Measurements from ENCODE around the gene CHRNA7.
"Not testable (repeated sequence)": the region's sequence is repeated elsewhere in the genome, so short reads cannot be mapped to it uniquely, and the experiment has no call there.

CHRNA7 gene

DNA sequence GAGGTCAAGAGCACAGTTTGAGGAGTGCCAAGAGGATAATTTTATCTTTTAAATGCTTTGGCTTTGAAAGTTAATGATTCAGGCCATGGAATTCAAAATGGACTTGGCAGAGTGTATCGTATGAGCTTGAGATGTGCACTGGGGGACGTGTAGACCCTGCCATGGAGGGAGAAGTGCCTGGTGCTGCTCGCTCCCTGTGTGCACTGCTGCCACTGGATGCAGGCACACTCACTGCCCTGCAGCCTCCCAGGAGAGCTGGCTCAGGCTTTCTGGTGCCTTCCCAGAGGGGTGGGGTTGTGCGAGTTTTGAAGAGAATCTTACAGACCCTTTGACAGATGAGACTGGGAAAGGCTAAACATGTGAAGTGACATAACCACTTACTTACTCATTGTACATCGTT, 135.5 kb downstream of the CHRNA7 start:
- not testable (repeated sequence) for H3K27ac ChIP-seq (ENCODE audit: low read depth, low read length); H3K27me3 ChIP-seq (ENCODE audit: control insufficient read depth in 5 of 5, insufficient read depth in 4 of 5, low read length in 5 of 5); H3K4me3 ChIP-seq (ENCODE audit: low read depth in 1 of 5, low read length in 5 of 5); H3K36me3 ChIP-seq (ENCODE audit: control insufficient read depth in 5 of 5, insufficient read depth in 5 of 5, low read length in 5 of 5); H3K9me3 ChIP-seq (ENCODE audit: control insufficient read depth in 5 of 5, low read length in 5 of 5); H3K9ac ChIP-seq (ENCODE audit: low read length in 5 of 5); H3K4me1 ChIP-seq (ENCODE audit: control insufficient read depth in 5 of 5, insufficient read depth in 5 of 5, low read length in 5 of 5)

DNA sequence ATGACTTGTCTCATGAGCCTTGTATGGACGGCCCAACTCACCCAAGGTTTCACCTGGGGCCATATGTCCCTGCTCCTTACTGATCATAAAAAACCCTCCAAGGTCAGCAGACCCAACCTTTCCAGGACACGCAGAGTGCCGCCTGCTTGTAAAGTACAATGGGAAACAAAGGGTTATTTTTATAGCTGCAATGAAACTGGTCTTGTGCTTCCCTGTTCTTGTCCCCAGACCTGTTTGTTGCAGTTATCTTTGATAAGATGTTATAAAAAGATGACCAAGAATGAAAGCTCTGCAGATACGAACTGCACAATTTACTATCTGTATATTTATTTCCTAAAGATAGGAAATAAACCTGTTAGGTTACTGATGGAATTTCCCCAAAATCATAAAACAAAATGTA, 136.0 kb downstream of the CHRNA7 start:
- not testable (repeated sequence) for H3K36me3 ChIP-seq (ENCODE audit: control insufficient read depth in 5 of 5, insufficient read depth in 5 of 5, low read length in 5 of 5); H3K9ac ChIP-seq (ENCODE audit: low read length in 5 of 5); H3K9me3 ChIP-seq (ENCODE audit: control insufficient read depth in 5 of 5, low read length in 5 of 5); H3K4me3 ChIP-seq (ENCODE audit: low read depth in 1 of 5, low read length in 5 of 5); H3K27me3 ChIP-seq (ENCODE audit: control insufficient read depth in 5 of 5, insufficient read depth in 4 of 5, low read length in 5 of 5); H3K27ac ChIP-seq (ENCODE audit: low read depth, low read length); H3K4me1 ChIP-seq (ENCODE audit: control insufficient read depth in 5 of 5, insufficient read depth in 5 of 5, low read length in 5 of 5)

DNA sequence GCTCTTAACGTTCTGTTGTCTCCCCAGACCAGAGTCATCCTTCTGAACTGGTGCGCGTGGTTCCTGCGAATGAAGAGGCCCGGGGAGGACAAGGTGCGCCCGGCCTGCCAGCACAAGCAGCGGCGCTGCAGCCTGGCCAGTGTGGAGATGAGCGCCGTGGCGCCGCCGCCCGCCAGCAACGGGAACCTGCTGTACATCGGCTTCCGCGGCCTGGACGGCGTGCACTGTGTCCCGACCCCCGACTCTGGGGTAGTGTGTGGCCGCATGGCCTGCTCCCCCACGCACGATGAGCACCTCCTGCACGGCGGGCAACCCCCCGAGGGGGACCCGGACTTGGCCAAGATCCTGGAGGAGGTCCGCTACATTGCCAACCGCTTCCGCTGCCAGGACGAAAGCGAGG, 137.6 kb downstream of the CHRNA7 start:
- H3K9me3 ChIP-seq (ENCODE audit: control insufficient read depth in 5 of 5, low read length in 5 of 5); H3K36me3 ChIP-seq (ENCODE audit: control insufficient read depth in 5 of 5, insufficient read depth in 5 of 5, low read length in 5 of 5); H3K27me3 ChIP-seq (ENCODE audit: control insufficient read depth in 5 of 5, insufficient read depth in 4 of 5, low read length in 5 of 5); H3K27ac ChIP-seq (ENCODE audit: low read depth, low read length); H3K9ac ChIP-seq (ENCODE audit: low read length in 5 of 5); H3K4me3 ChIP-seq (ENCODE audit: low read depth in 1 of 5, low read length in 5 of 5); H3K4me1 ChIP-seq (ENCODE audit: control insufficient read depth in 5 of 5, insufficient read depth in 5 of 5, low read length in 5 of 5): not testable (repeated sequence)

DNA sequence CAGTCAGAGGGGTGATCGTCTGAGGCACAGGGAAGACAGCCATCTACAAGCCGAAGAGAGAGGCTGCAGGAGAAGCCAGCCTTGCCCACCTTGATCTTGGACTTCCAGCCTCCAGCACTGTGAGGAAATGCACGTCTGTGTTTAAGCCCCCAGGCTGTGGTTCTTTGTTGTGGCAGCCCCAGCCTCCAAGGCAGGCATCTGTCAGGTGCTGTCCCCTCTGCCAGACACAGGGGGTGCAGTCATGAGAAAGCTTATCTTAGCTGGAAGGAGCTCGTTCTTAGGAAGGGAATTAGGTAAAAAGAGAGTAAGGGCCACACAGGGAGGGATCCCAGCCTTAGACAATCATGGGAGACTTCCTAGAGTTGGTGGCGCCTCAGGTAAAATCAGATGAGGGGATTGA, 150.3 kb downstream of the CHRNA7 start:
- H3K4me1 ChIP-seq (ENCODE audit: control insufficient read depth in 5 of 5, insufficient read depth in 5 of 5, low read length in 5 of 5); H3K9me3 ChIP-seq (ENCODE audit: control insufficient read depth in 5 of 5, low read length in 5 of 5); H3K27me3 ChIP-seq (ENCODE audit: control insufficient read depth in 5 of 5, insufficient read depth in 4 of 5, low read length in 5 of 5); H3K4me3 ChIP-seq (ENCODE audit: low read depth in 1 of 5, low read length in 5 of 5); H3K36me3 ChIP-seq (ENCODE audit: control insufficient read depth in 5 of 5, insufficient read depth in 5 of 5, low read length in 5 of 5); H3K9ac ChIP-seq (ENCODE audit: low read length in 5 of 5); H3K27ac ChIP-seq (ENCODE audit: low read depth, low read length): not testable (repeated sequence)

DNA sequence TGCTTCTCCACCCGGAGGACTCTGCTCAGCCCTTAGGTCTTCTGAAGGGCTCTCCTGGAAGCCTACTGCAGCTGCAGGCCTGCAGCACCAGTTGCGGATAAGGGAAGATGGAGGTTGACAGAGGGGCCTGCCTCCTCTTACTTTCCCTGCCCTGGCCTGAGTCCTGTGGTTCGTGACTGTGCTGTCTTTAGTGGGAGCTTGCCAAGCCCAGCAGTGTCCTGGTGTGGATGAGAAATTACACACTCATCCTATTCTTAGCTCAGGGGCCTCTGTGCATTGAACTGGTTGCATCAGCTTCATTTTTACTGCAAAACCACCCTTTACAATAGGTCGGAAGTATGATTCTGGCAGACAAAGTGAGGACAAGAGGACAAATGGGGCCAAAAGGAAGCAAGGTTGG, 163.5 kb downstream of the CHRNA7 start:
- not testable (repeated sequence) for H3K9ac ChIP-seq (ENCODE audit: low read length in 5 of 5); H3K4me1 ChIP-seq (ENCODE audit: control insufficient read depth in 5 of 5, insufficient read depth in 5 of 5, low read length in 5 of 5); H3K4me3 ChIP-seq (ENCODE audit: low read depth in 1 of 5, low read length in 5 of 5); H3K27me3 ChIP-seq (ENCODE audit: control insufficient read depth in 5 of 5, insufficient read depth in 4 of 5, low read length in 5 of 5); H3K27ac ChIP-seq (ENCODE audit: low read depth, low read length); H3K36me3 ChIP-seq (ENCODE audit: control insufficient read depth in 5 of 5, insufficient read depth in 5 of 5, low read length in 5 of 5); H3K9me3 ChIP-seq (ENCODE audit: control insufficient read depth in 5 of 5, low read length in 5 of 5)

DNA sequence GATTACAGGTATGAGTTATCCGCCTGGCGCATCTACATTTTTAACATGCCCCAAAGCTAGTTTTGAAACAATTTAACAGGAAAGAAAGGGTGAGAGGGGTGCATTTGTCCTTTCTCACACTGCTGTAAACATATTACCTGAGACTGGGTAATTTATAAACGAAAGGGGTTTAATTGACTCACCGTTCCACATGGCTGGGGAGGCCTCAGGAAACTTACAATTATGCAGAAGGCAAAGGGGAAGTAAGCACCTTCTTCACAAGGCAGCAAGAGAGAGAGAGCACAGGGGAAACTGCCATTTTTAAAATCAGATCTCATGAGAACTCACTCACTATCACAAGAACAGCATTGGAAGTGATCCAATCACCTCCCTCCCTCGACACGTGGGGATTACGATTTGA, 165.9 kb downstream of the CHRNA7 start:
- H3K9me3 ChIP-seq (ENCODE audit: control insufficient read depth in 5 of 5, low read length in 5 of 5): not testable (repeated sequence)

DNA sequence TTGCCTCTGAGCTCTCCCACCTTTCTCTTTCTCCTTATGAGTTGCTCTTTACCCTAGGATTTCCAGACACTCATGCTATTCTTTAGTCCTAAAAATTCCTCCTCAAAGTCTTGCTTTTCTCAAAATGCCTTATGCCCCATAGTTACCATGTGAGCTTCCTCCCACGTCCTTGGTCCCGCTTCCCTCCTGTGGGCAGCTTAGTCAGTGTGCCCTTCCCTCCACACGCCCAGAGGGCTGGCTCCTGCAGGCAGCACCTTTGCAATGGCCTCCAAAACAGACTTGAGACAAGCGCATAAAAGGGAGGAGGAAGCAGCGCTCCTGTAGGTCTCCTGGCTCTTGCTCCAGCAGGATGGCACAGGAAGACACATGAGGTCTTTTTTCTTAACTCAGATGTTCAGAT, 168.6 kb downstream of the CHRNA7 start:
- not testable (repeated sequence) for H3K9ac ChIP-seq (ENCODE audit: low read length in 5 of 5); H3K27ac ChIP-seq (ENCODE audit: low read depth, low read length); H3K9me3 ChIP-seq (ENCODE audit: control insufficient read depth in 5 of 5, low read length in 5 of 5); H3K4me1 ChIP-seq (ENCODE audit: control insufficient read depth in 5 of 5, insufficient read depth in 5 of 5, low read length in 5 of 5); H3K36me3 ChIP-seq (ENCODE audit: control insufficient read depth in 5 of 5, insufficient read depth in 5 of 5, low read length in 5 of 5); H3K4me3 ChIP-seq (ENCODE audit: low read depth in 1 of 5, low read length in 5 of 5); H3K27me3 ChIP-seq (ENCODE audit: control insufficient read depth in 5 of 5, insufficient read depth in 4 of 5, low read length in 5 of 5)

More for the DNA sequence above, 165.9 kb downstream of the CHRNA7 start:
- not testable (repeated sequence) for H3K4me1 ChIP-seq (ENCODE audit: control insufficient read depth in 5 of 5, insufficient read depth in 5 of 5, low read length in 5 of 5); H3K27me3 ChIP-seq (ENCODE audit: control insufficient read depth in 5 of 5, insufficient read depth in 4 of 5, low read length in 5 of 5); H3K36me3 ChIP-seq (ENCODE audit: control insufficient read depth in 5 of 5, insufficient read depth in 5 of 5, low read length in 5 of 5); H3K27ac ChIP-seq (ENCODE audit: low read depth, low read length); H3K4me3 ChIP-seq (ENCODE audit: low read depth in 1 of 5, low read length in 5 of 5); H3K9ac ChIP-seq (ENCODE audit: low read length in 5 of 5)

DNA sequence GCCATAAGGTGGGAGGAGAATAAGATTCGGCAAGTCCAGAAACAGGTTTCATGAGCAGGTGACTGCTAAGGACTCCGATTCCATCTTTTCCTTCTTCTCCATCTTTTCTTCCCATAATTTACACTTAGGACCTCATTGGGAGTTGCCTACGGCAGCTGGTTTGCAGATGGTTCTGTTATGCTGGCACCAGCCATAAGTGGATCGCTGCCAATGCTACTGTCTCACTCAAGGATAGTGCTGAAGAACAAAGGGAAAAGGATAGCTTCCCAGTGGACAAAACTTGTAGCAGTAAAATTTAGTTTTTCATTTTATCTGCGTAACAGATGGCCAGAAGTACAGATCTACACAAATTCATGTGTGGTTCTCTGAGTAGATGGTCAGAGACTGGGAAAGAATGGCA, 178.8 kb downstream of the CHRNA7 start:
- not testable (repeated sequence) for H3K27me3 ChIP-seq (ENCODE audit: control insufficient read depth in 5 of 5, insufficient read depth in 4 of 5, low read length in 5 of 5); H3K9me3 ChIP-seq (ENCODE audit: control insufficient read depth in 5 of 5, low read length in 5 of 5); H3K27ac ChIP-seq (ENCODE audit: low read depth, low read length); H3K9ac ChIP-seq (ENCODE audit: low read length in 5 of 5); H3K4me3 ChIP-seq (ENCODE audit: low read depth in 1 of 5, low read length in 5 of 5); H3K36me3 ChIP-seq (ENCODE audit: control insufficient read depth in 5 of 5, insufficient read depth in 5 of 5, low read length in 5 of 5); H3K4me1 ChIP-seq (ENCODE audit: control insufficient read depth in 5 of 5, insufficient read depth in 5 of 5, low read length in 5 of 5)

DNA sequence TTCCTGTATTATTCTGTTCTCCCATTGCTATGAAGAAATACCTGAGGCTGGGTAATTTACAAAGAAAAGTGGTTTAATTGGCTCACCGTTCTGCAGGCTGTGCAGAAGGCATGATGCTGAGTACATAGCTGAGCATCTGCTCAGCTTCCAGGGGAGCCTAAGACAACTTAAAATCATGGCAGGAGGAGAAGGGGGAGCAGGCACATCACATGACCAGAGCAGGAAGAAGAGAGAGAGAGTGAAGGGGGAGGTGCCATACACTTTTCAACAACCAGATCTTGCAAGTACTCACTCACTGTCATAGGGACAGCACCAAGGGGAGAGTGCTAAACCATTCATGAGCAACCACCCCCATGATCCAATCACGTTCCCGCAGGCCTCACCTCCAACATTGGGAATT, 188.4 kb downstream of the CHRNA7 start:
- no peaks in the 10 kb centered on the region for H3K27me3 ChIP-seq (ENCODE audit: control insufficient read depth in 5 of 5, insufficient read depth in 4 of 5, low read length in 5 of 5)
- no peaks in the 10 kb centered on the region for H3K36me3 ChIP-seq (ENCODE audit: control insufficient read depth in 5 of 5, insufficient read depth in 5 of 5, low read length in 5 of 5)
- no peak overlapping the region for H3K9ac ChIP-seq (ENCODE audit: low read length in 5 of 5)
- H3K4me3 ChIP-seq (ENCODE audit: low read depth in 1 of 5, low read length in 5 of 5): no peak overlapping the region
- H3K9me3 ChIP-seq (ENCODE audit: control insufficient read depth in 5 of 5, low read length in 5 of 5): peaks cover 0 to 13% (median 6%) of the 10 kb centered on the region in 5 donors
- H3K4me1 ChIP-seq (ENCODE audit: control insufficient read depth in 5 of 5, insufficient read depth in 5 of 5, low read length in 5 of 5): no peaks in the 10 kb centered on the region
- H3K27ac ChIP-seq (ENCODE audit: low read depth, low read length): no peak overlapping the region
